GM12875 (cell line): ENCODE results near the gene SV2C.
"Not testable (repeated sequence)": the region's sequence is repeated elsewhere in the genome, so short reads cannot be mapped to it uniquely, and the experiment has no call there.

ENCODE experiments used
- H3K4me3 ChIP-seq: one replicate; pipeline ENCODE4 v1.5.1; 2011; ENCODE audit warnings: low read depth, low read length, control low read depth
- TF ChIP-seq, protein P1 (sequence below): IDR thresholded peaks from 2 replicates; pipeline ENCODE4 v1.5.1; 2011; ENCODE audit warnings: low read depth, mild to moderate bottlenecking, control low read depth, inconsistent platforms, low read length, moderate library complexity, borderline replicate concordance; ENCODE audit not compliant: insufficient read depth

Gene SV2C

GRCh38 chr5:76292620-76293322 lies 209.6 kb downstream of the SV2C start:
- no peak overlapping the region for H3K4me3 ChIP-seq
- TF ChIP-seq, protein P1, sequence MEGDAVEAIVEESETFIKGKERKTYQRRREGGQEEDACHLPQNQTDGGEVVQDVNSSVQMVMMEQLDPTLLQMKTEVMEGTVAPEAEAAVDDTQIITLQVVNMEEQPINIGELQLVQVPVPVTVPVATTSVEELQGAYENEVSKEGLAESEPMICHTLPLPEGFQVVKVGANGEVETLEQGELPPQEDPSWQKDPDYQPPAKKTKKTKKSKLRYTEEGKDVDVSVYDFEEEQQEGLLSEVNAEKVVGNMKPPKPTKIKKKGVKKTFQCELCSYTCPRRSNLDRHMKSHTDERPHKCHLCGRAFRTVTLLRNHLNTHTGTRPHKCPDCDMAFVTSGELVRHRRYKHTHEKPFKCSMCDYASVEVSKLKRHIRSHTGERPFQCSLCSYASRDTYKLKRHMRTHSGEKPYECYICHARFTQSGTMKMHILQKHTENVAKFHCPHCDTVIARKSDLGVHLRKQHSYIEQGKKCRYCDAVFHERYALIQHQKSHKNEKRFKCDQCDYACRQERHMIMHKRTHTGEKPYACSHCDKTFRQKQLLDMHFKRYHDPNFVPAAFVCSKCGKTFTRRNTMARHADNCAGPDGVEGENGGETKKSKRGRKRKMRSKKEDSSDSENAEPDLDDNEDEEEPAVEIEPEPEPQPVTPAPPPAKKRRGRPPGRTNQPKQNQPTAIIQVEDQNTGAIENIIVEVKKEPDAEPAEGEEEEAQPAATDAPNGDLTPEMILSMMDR = no peak

GRCh38 chr5:76294573-76294972 lies 211.4 kb downstream of the SV2C start:
- TF ChIP-seq, protein P1 = no peak
- no peak overlapping the region for H3K4me3 ChIP-seq

DNA sequence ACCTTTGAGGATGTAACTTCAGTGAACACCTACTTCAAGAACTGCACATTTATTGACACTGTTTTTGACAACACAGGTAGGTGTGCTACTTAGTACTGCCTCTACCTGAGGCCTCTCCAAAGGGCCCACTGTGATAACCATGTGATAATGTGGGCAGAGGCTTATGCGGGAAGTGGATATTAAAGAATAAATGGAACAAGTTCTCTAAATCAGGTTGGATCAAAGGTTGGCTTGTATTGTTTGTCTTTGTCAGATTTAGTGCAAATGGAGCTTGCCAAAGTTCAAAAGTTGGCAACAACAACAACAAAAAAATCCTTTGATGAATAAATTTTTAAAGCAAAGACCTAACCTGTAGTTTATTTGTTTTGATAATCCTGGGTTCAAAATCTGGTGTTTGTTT lies 215.7 kb downstream of the SV2C start:
- no peak overlapping the region for H3K4me3 ChIP-seq
- TF ChIP-seq, protein P1 = no peak

DNA sequence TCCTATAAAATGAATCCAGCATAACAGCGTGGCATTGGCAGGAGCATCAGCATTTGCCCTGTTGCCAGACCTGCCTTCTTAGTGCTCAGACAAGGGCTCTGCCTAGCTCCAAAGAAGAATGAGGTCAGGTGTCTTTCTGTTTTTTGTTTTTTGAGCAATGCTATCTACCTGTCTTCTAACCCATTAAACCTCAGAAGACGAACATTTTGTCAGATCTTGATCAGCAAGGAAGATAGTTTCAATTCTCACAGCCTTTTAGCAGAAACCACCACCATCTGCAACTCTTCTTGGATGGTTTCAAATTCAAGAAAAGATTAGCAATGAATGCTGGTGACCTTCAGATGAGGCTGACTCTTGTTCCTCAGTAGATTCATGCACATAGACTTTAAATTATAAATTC lies 216.4 kb downstream of the SV2C start:
- H3K4me3 ChIP-seq = no peak overlapping the region
- TF ChIP-seq, protein P1 = no peak

- not testable (repeated sequence) for H3K4me3 ChIP-seq
These were observed 218.7 kb downstream of the SV2C start for GRCh38 chr5:76301932-76302331.

- not testable (repeated sequence) for H3K4me3 ChIP-seq
These were observed 219.5 kb downstream of the SV2C start for GRCh38 chr5:76302661-76303060.

- H3K4me3 ChIP-seq = no peak overlapping the region
- TF ChIP-seq, protein P1 = no peak
These were observed 220.7 kb downstream of the SV2C start for GRCh38 chr5:76303921-76304320.

- TF ChIP-seq, protein P1 = no peak
- no peak overlapping the region for H3K4me3 ChIP-seq
These were observed 222.1 kb downstream of the SV2C start for GRCh38 chr5:76305269-76305668.
